HepG2 (cell line): Measurements from ENCODE around the gene TNNT3. TPM values are rescaled to one million over a fixed set of nuclear protein-coding genes. Genes with fewer than 3 reads are reported as not detected.

Experiments used
- ATAC-seq: fragments of 200-7000 bp; cut with Tn5 transposase; 3 replicates; pipeline ENCODE4 v1.9.1; 2020; ENCODE audit warnings: mild to moderate bottlenecking, moderate library complexity
- BruUV-seq: library from RNA; stranded (reverse); fragments of 400-500 nt; replicated peaks from 2 replicates; lab custom pipeline; 2021; lab: Mats Ljungman, UMichigan
- CTCF ChIA-PET: fragments of 300-600 bp; formaldehyde crosslinking; extraction: SDS; loops from one replicate; lab custom pipeline; 2021; ENCODE audit warnings: low total read pairs, inconsistent platforms, low intra/inter-chr PET ratio; lab: Yijun Ruan, JAX
- POLR2A ChIA-PET: fragments of 350-600 bp; sonication (Branson Sonifier 250); formaldehyde crosslinking; loops from one replicate; lab custom pipeline; 2020; ENCODE audit warnings: antibody characterized with exemption, inconsistent platforms; lab: Yijun Ruan, JAX
- DNase-seq: peaks from one replicate; pipeline ENCODE4 v3.0.0-alpha.2; 2015; ENCODE audit warnings: low spot score
- FAIRE-seq: peaks from 3 replicates; lab custom pipeline; 2011; peaks lifted over from hg19 to GRCh38; lab: Jason Lieb, UNC
- H2AFZ ChIP-seq: one replicate; pipeline ENCODE4 v1.6.1; 2011; ENCODE audit warnings: low read length, inconsistent platforms
- H3K27ac ChIP-seq: fragments of 300-600 bp; 3 replicates; pipeline ENCODE4 v1.8.0; 2011; ENCODE audit warnings: mixed run types, mild to moderate bottlenecking, mixed read lengths, low read length, inconsistent platforms; ENCODE audit not compliant: insufficient read depth; ENCODE audit errors: extremely low read length
- H3K27me3 ChIP-seq, 2 experiments: fragments of 200-600 bp in 1 of 2; 2 replicates in 1 of 2; 3 replicates in 1 of 2; pipeline versions ENCODE4 v1.6.0 to v1.8.0; 2011; ENCODE audit warnings: low read length in 2 of 2, mild to moderate bottlenecking in 2 of 2, moderate library complexity in 2 of 2, inconsistent platforms in 1 of 2; ENCODE audit not compliant: insufficient read depth in 2 of 2, control insufficient read depth in 1 of 2
- H3K36me3 ChIP-seq, 2 experiments: fragments of 200-600 bp in 1 of 2; replicated peaks in 1 of 2; 2 replicates in 1 of 2; 3 replicates in 1 of 2; pipeline versions ENCODE4 v1.5.1 to v1.8.0; 2011; ENCODE audit warnings: low read length in 2 of 2, inconsistent platforms in 1 of 2; ENCODE audit not compliant: insufficient read depth in 2 of 2, control insufficient read depth in 1 of 2
- H3K4me1 ChIP-seq: 2 replicates; pipeline ENCODE4 v1.5.1; 2012; ENCODE audit warnings: low read length, inconsistent platforms; ENCODE audit not compliant: insufficient read depth
- H3K4me2 ChIP-seq: 2 replicates; pipeline ENCODE4 v1.6.0; 2011; ENCODE audit warnings: low read depth, low read length, inconsistent platforms
- H3K4me3 ChIP-seq, 3 experiments: fragments of 200-600 bp in 1 of 3; sonication (generic), shearing (Covaris generic) in 1 of 3; replicated peaks in 1 of 3; 2 replicates each; pipeline ENCODE4 v1.5.1; 2011 to 2016; ENCODE audit warnings: low read length in 3 of 3, inconsistent platforms in 2 of 3, low read depth in 2 of 3, mild to moderate bottlenecking in 2 of 3, control low read depth in 1 of 3, mixed read lengths in 1 of 3; ENCODE audit not compliant: insufficient read depth in 1 of 3
- H3K79me2 ChIP-seq: one replicate; pipeline ENCODE4 v1.6.1; 2011; ENCODE audit warnings: low read length, inconsistent platforms; ENCODE audit not compliant: insufficient read depth
- H3K9ac ChIP-seq: 2 replicates; pipeline ENCODE4 v1.6.0; 2011; ENCODE audit warnings: mild to moderate bottlenecking, low read depth, low read length, inconsistent platforms; ENCODE audit not compliant: insufficient read depth
- H3K9me3 ChIP-seq: 2 replicates; pipeline ENCODE4 v1.5.1; 2012; ENCODE audit warnings: mild to moderate bottlenecking, low read length
- H4K20me1 ChIP-seq: 2 replicates; pipeline ENCODE4 v1.6.0; 2011; ENCODE audit warnings: inconsistent platforms, mild to moderate bottlenecking, low read length, moderate library complexity; ENCODE audit not compliant: insufficient read depth
- HDAC2 ChIP-seq: sonication (generic); formaldehyde crosslinking; IDR thresholded peaks from 2 replicates; pipeline ENCODE4 v1.4.0; 2020; ENCODE audit warnings: missing genetic modification reagents
- MIXL1 ChIP-seq: IDR thresholded peaks from 2 replicates; pipeline ENCODE4 v1.6.1; 2016
- REXO4 ChIP-seq: sonication (generic); formaldehyde crosslinking; IDR thresholded peaks from 2 replicates; pipeline ENCODE4 v1.8.0; 2022; ENCODE audit warnings: missing genetic modification reagents, mild to moderate bottlenecking, borderline replicate concordance
- RFX1 ChIP-seq: fragments of 450-650 bp; IDR thresholded peaks from 2 replicates; pipeline ENCODE4 v1.6.1; 2017
- SP4 ChIP-seq: sonication (generic); formaldehyde crosslinking; IDR thresholded peaks from 2 replicates; pipeline ENCODE4 v1.8.1; 2023; ENCODE audit warnings: mild to moderate bottlenecking, missing genetic modification reagents
- ZNF101 ChIP-seq: sonication (generic); formaldehyde crosslinking; IDR thresholded peaks from 2 replicates; pipeline ENCODE4 v1.4.0; 2020; ENCODE audit warnings: mild to moderate bottlenecking, low read depth, missing genetic modification reagents, borderline replicate concordance
- WGBS: methylation state at CpG from one replicate; pipeline ENCODE4 v1.1.6; 2017; ENCODE audit warnings: low lambda C conversion rate; 5-methylcytosine and 5-hydroxymethylcytosine counted together
- in situ Hi-C: cut with HindIII; loops from 2 replicates; pipeline ENCODE4 v1.10.0; 2017; ENCODE audit warnings: low pct_unique_long_range_greater_than_20kb; ENCODE audit not compliant: extremely low pct_ligation_motif_present
- intact Hi-C: fragments of 100-400 bp; cut with micrococcal nuclease; formaldehyde crosslinking; loops from one replicate; pipeline ENCODE4 v1.10.0; 2022; ENCODE audit not compliant: unreplicated experiment
- polyA plus RNA-seq, 8 experiments: library from polyadenylated mRNA; depleted of rRNA in 3 of 8; stranded (reverse) in 7 of 8; unstranded in 1 of 8; fragments of >200 nt; fragmentation: Illumina TruSeq in 4 of 8; extraction: Trizol in 4 of 8; gene quantifications; 2 replicates each; pipeline versions ENCODE4 v1.2.1 to v1.2.3, GENCODE V29; 2011 to 2016; ENCODE audit warnings: low read depth in 4 of 8, missing spikeins in 1 of 8, mixed read lengths in 1 of 8; ENCODE audit not compliant: insufficient read depth in 1 of 8
- total RNA-seq, 5 experiments: library from RNA; depleted of rRNA; stranded (reverse); fragments of >200 nt; fragmentation: Illumina TruSeq; extraction: Trizol; gene quantifications; 2 replicates each; pipeline ENCODE4 v1.2.3, GENCODE V29; 2016; ENCODE audit warnings: low read depth in 1 of 5
- TF ChIP-seq, protein P1 (sequence below): sonication (generic); formaldehyde crosslinking; IDR thresholded peaks from 2 replicates; pipeline ENCODE4 v1.4.0; 2020; ENCODE audit warnings: missing genetic modification reagents, borderline replicate concordance
- TF ChIP-seq, protein P2 (sequence below): sonication (generic); formaldehyde crosslinking; IDR thresholded peaks from 2 replicates; pipeline ENCODE4 v1.9.0; 2021; ENCODE audit warnings: mild to moderate bottlenecking, missing genetic modification reagents

TNNT3 gene
- total and polyA plus RNA-seq, 2 of the 13 experiments (the other 11 are each of a cell fraction or from before 2014, with no cell fraction given) = not detected

DNA sequence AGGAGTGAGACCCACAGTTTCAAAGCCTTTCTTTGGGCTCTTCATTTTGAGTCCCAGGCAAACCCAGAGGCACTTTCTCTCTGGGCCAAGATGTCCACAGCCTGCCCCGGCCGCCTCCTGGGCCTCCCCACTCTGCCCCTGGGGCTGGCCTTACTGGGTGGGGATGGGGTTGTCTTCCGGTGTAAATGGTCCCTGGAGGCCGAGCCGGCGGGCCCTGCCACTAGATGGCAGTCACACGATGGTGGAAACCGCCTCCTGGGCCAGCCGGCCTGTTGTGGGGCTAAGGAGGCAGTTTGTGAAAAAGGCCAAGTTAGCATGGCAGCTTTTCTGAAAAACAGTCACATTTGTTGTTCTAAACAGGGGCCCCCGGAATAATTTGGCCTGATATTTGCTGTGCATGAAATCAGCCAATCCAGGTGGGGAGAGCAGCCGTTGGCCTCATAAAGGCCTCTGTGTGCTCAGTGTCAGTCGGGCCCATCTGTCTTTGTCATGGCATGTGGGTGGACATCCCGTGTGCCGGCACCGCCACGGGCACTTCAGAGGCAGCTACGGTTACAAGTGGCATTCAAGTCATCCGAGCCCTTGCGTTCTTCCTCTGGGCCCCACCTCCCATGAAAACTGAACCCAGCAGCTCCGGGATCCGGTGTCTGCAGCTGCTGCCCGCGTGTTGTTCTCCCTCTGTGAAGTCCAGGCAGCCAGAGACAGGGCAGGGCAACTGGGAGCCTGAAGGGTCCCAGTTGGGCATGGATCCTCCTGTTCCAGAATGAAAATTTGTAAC, 34.2 kb downstream of the TNNT3 start (continued):
- no peak for TF ChIP-seq ZNF101
- no peak for TF ChIP-seq RFX1
- TF ChIP-seq, protein P1, sequence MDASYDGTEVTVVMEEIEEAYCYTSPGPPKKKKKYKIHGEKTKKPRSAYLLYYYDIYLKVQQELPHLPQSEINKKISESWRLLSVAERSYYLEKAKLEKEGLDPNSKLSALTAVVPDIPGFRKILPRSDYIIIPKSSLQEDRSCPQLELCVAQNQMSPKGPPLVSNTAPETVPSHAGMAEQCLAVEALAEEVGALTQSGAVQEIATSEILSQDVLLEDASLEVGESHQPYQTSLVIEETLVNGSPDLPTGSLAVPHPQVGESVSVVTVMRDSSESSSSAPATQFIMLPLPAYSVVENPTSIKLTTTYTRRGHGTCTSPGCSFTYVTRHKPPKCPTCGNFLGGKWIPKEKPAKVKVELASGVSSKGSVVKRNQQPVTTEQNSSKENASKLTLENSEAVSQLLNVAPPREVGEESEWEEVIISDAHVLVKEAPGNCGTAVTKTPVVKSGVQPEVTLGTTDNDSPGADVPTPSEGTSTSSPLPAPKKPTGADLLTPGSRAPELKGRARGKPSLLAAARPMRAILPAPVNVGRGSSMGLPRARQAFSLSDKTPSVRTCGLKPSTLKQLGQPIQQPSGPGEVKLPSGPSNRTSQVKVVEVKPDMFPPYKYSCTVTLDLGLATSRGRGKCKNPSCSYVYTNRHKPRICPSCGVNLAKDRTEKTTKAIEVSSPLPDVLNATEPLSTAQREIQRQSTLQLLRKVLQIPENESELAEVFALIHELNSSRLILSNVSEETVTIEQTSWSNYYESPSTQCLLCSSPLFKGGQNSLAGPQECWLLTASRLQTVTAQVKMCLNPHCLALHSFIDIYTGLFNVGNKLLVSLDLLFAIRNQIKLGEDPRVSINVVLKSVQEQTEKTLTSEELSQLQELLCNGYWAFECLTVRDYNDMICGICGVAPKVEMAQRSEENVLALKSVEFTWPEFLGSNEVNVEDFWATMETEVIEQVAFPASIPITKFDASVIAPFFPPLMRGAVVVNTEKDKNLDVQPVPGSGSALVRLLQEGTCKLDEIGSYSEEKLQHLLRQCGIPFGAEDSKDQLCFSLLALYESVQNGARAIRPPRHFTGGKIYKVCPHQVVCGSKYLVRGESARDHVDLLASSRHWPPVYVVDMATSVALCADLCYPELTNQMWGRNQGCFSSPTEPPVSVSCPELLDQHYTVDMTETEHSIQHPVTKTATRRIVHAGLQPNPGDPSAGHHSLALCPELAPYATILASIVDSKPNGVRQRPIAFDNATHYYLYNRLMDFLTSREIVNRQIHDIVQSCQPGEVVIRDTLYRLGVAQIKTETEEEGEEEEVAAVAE = no peak

DNA sequence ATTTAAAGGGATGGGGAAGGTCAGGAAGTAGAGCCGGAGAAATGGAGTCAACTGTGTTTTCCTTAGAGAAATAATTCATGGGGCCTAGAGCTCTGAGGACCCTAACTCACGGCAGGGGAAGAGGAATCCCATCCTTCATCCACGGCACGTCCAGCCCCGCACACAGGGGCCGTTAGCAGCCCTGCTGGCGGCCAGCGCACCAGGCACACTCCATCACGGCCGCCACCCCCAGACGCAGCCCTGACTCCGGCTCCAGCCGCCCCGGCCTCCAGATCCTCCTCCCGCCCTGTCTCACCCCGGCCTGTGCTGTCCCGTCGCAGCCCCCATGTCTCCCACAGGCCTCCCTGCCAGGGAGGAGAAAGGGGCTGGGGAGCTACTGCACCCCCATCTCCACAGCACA, 38.9 kb downstream of the TNNT3 start:
- no peak overlapping the region for H3K4me2 ChIP-seq
- FAIRE-seq = no peak
- no peak overlapping the region for H3K4me3 ChIP-seq
- ATAC-seq = no peak
- H3K9me3 ChIP-seq = no peaks in the 10 kb centered on the region
- TF ChIP-seq, protein P2, sequence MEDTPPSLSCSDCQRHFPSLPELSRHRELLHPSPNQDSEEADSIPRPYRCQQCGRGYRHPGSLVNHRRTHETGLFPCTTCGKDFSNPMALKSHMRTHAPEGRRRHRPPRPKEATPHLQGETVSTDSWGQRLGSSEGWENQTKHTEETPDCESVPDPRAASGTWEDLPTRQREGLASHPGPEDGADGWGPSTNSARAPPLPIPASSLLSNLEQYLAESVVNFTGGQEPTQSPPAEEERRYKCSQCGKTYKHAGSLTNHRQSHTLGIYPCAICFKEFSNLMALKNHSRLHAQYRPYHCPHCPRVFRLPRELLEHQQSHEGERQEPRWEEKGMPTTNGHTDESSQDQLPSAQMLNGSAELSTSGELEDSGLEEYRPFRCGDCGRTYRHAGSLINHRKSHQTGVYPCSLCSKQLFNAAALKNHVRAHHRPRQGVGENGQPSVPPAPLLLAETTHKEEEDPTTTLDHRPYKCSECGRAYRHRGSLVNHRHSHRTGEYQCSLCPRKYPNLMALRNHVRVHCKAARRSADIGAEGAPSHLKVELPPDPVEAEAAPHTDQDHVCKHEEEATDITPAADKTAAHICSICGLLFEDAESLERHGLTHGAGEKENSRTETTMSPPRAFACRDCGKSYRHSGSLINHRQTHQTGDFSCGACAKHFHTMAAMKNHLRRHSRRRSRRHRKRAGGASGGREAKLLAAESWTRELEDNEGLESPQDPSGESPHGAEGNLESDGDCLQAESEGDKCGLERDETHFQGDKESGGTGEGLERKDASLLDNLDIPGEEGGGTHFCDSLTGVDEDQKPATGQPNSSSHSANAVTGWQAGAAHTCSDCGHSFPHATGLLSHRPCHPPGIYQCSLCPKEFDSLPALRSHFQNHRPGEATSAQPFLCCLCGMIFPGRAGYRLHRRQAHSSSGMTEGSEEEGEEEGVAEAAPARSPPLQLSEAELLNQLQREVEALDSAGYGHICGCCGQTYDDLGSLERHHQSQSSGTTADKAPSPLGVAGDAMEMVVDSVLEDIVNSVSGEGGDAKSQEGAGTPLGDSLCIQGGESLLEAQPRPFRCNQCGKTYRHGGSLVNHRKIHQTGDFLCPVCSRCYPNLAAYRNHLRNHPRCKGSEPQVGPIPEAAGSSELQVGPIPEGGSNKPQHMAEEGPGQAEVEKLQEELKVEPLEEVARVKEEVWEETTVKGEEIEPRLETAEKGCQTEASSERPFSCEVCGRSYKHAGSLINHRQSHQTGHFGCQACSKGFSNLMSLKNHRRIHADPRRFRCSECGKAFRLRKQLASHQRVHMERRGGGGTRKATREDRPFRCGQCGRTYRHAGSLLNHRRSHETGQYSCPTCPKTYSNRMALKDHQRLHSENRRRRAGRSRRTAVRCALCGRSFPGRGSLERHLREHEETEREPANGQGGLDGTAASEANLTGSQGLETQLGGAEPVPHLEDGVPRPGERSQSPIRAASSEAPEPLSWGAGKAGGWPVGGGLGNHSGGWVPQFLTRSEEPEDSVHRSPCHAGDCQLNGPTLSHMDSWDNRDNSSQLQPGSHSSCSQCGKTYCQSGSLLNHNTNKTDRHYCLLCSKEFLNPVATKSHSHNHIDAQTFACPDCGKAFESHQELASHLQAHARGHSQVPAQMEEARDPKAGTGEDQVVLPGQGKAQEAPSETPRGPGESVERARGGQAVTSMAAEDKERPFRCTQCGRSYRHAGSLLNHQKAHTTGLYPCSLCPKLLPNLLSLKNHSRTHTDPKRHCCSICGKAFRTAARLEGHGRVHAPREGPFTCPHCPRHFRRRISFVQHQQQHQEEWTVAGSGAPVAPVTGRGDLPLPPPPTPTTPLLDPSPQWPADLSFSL (CRISPR knock-in tag) = no peak
- TF ChIP-seq MIXL1 (CRISPR knock-in tag) (no peak), REXO4 (CRISPR knock-in tag) (no peak), HDAC2 (no peak), SP4 (CRISPR knock-in tag) (no peak)
- H3K27ac ChIP-seq = no peak overlapping the region
- no peaks in the 10 kb centered on the region for H3K36me3 ChIP-seq
- no peaks in the 10 kb centered on the region for H4K20me1 ChIP-seq
- ChIA-PET CTCF (no interaction called here), POLR2A (interaction anchor here (1.5 to 26.2 kb wide), 2 partner anchors 11 to 29 kb away, joined by 5 to 720 read pairs; no protein-coding TSS in a partner anchor)
- no peaks in the 10 kb centered on the region for H3K4me1 ChIP-seq
- BruUV-seq = no TSS peak
- H3K79me2 ChIP-seq = no peaks in the 10 kb centered on the region
- DNase-seq = no peak
- intact Hi-C loops = no loop called here
- WGBS = no CpG with 5 or more reads among the region's 18 CpGs
- no peak overlapping the region for H2AFZ ChIP-seq
- no peaks in the 10 kb centered on the region for H3K27me3 ChIP-seq
- in situ Hi-C loops = no loop called here
- no peak overlapping the region for H3K9ac ChIP-seq
